ENCODE results near the gene MRFAP1L1.
A peak's percentile ranks its signal among the peaks of the same experiment; 100 is the strongest.

The MRFAP1L1 gene

DNA sequence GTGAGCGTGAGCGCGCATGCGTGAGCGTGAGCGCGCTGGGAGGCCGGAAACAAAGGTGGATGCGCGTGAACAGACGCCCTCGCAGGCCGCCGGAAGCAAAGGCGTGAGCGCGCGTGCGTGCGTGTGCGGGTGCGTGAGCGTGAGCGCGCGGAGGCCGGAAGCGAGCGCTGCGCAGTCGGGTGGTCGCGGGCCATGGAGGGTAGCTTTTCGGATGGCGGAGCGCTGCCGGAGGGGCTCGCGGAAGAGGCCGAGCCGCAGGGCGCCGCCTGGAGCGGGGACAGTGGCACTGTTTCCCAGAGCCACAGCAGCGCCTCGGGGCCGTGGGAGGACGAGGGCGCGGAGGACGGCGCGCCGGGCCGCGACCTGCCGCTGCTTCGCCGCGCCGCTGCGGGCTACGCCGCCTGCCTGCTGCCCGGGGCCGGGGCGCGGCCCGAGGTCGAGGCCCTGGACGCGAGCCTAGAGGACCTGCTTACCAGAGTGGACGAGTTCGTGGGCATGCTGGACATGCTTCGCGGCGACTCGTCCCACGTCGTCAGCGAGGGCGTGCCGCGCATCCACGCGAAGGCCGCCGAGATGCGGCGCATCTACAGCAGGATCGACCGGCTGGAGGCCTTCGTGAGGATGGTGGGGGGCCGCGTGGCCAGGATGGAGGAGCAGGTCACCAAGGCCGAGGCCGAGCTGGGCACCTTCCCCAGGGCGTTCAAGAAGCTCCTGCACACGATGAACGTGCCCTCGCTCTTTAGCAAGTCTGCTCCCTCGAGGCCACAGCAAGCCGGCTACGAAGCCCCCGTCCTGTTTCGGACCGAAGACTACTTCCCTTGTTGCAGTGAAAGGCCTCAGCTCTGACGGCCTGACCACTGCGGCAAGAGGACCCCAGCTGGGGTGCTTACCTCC is 6.6 kb upstream of the MRFAP1L1 start, which contains the start of gene BLOC1S4:
Gene BLOC1S4 (plus strand): TSS at position 157 of the 894 bp plus-strand sequence. CDS start 36 bp downstream, at position 193.
- H3K27me3 ChIP-seq (ENCODE audit: low read depth, low read length), result no peaks in the 10 kb centered on the region
- H3K9me3 ChIP-seq (ENCODE audit: insufficient read depth, low read length), result no peaks in the 10 kb centered on the region
- H3K4me2 ChIP-seq (ENCODE audit: low read length), result peak within 1 kb of the TSS; percentile 95
- peak within 1 kb of the TSS; percentile 98 for H2AFZ ChIP-seq (ENCODE audit: low read depth, low read length)
- peak within 1 kb of the TSS; percentile 77 for H3K9ac ChIP-seq (ENCODE audit: low read length)
- H3K27ac ChIP-seq (ENCODE audit: low read length), result peak within 1 kb of the TSS; percentile 22; the same call in 1 of the 2 replicates
- H3K36me3 ChIP-seq (replicated peaks; ENCODE audit: low read depth, low read length), result no peaks in the 10 kb centered on the region
- H3K4me3 ChIP-seq (ENCODE audit: low read length), result peak within 1 kb of the TSS; percentile 92
- TF ChIP-seq, protein P1, sequence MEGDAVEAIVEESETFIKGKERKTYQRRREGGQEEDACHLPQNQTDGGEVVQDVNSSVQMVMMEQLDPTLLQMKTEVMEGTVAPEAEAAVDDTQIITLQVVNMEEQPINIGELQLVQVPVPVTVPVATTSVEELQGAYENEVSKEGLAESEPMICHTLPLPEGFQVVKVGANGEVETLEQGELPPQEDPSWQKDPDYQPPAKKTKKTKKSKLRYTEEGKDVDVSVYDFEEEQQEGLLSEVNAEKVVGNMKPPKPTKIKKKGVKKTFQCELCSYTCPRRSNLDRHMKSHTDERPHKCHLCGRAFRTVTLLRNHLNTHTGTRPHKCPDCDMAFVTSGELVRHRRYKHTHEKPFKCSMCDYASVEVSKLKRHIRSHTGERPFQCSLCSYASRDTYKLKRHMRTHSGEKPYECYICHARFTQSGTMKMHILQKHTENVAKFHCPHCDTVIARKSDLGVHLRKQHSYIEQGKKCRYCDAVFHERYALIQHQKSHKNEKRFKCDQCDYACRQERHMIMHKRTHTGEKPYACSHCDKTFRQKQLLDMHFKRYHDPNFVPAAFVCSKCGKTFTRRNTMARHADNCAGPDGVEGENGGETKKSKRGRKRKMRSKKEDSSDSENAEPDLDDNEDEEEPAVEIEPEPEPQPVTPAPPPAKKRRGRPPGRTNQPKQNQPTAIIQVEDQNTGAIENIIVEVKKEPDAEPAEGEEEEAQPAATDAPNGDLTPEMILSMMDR (IDR thresholded peaks at IDR 0.05; ENCODE audit: low read depth, low read length), result no peak
- TF ChIP-seq EZH2phosphoT487 (IDR thresholded peaks at IDR 0.05; ENCODE audit: low read depth), result no peak
- peaks cover 25% of the 10 kb centered on the region for H3K4me1 ChIP-seq (ENCODE audit: low read length)
- H3K79me2 ChIP-seq (ENCODE audit: low read length), result peaks cover 25% of the 10 kb centered on the region
- 0 out of 2 replicates have a peak, but pooled peaks cover 5% of the 10 kb centered on the region for H4K20me1 ChIP-seq (ENCODE audit: insufficient read depth, low read length)

GRCh38 chr4:6715704-6716017 is 6.0 kb upstream of the MRFAP1L1 start:
- H3K27me3 ChIP-seq (ENCODE audit: low read depth, low read length), result no peaks in the 10 kb centered on the region
- H3K36me3 ChIP-seq (replicated peaks; ENCODE audit: low read depth, low read length), result no peaks in the 10 kb centered on the region
- H3K79me2 ChIP-seq (ENCODE audit: low read length), result peaks cover 25% of the 10 kb centered on the region
- no peak for TF ChIP-seq EZH2phosphoT487 (IDR thresholded peaks at IDR 0.05; ENCODE audit: low read depth)
- TF ChIP-seq, protein P1 (IDR thresholded peaks at IDR 0.05; ENCODE audit: low read depth, low read length), result no peak
- H3K27ac ChIP-seq (ENCODE audit: low read length), result no peak overlapping the region
- no peaks in the 10 kb centered on the region for H3K9me3 ChIP-seq (ENCODE audit: insufficient read depth, low read length)
- H3K4me1 ChIP-seq (ENCODE audit: low read length), result peaks cover 31% of the 10 kb centered on the region
- peak overlapping the region; percentile 52 for H3K9ac ChIP-seq (ENCODE audit: low read length)
- H3K4me2 ChIP-seq (ENCODE audit: low read length), result peak overlapping the region; percentile 87
- peak overlapping the region; percentile 92 for H3K4me3 ChIP-seq (ENCODE audit: low read length)
- H4K20me1 ChIP-seq (ENCODE audit: insufficient read depth, low read length), result 0 out of 2 replicates have a peak, but pooled peaks cover 5% of the 10 kb centered on the region
- H2AFZ ChIP-seq (ENCODE audit: low read depth, low read length), result peak overlapping the region; percentile 98

DNA sequence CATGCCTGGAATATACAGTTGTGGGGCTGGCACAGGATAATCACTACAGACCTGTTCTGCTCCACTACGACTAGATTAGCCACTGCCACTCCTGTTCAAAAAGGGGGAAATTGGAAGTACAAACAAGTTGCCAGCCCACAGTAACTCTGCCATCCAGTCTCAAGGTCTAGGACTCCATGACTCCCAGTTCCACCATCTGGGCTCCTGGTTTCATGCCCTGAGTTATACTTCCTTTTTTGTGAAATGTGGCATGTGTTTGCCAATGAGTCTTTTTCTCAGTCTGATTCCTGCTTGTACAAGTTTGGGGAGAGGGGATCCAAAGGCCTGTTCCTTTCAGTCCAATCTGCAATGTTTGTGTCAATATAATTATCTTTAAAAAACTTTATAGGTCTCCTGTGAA is 5.3 kb upstream of the MRFAP1L1 start:
- TF ChIP-seq, protein P1 (IDR thresholded peaks at IDR 0.05; ENCODE audit: low read depth, low read length), result no peak
- TF ChIP-seq EZH2phosphoT487 (IDR thresholded peaks at IDR 0.05; ENCODE audit: low read depth), result no peak
- Histone ChIP-seq H3K27me3 (ENCODE audit: low read depth, low read length) (no peaks in the 10 kb centered on the region), H3K4me1 (ENCODE audit: low read length) (peaks cover 29% of the 10 kb centered on the region), H3K36me3 (replicated peaks; ENCODE audit: low read depth, low read length) (no peaks in the 10 kb centered on the region), H3K27ac (ENCODE audit: low read length) (no peak overlapping the region), H3K4me3 (ENCODE audit: low read length) (no peak overlapping the region), H3K4me2 (ENCODE audit: low read length) (no peak overlapping the region; the same call in 1 of the 2 replicates), H2AFZ (ENCODE audit: low read depth, low read length) (peak overlapping the region; percentile 98; the same call in 1 of the 2 replicates), H3K9ac (ENCODE audit: low read length) (no peak overlapping the region), H4K20me1 (ENCODE audit: insufficient read depth, low read length) (0 out of 2 replicates have a peak, but pooled peaks cover 5% of the 10 kb centered on the region), H3K9me3 (ENCODE audit: insufficient read depth, low read length) (no peaks in the 10 kb centered on the region), H3K79me2 (ENCODE audit: low read length) (peaks cover 25% of the 10 kb centered on the region)

DNA sequence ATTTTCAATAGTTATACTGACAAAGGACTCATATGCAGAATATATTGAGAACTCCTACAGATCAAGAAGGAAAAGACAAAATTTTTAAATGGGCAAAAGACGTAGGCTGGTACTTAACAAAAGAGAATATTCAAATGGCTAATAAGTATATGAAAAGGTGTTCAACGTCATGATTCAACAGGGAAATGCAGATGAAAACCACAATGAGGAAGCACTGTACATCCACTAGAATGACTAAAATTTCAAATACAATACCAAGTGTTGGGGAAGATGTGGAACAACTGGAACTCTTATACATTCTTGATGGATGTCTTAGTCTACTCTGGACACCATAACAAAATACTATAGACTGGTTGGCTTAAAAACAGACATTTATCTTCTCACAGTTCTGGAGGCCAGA is 1.3 kb upstream of the MRFAP1L1 start:
- Histone ChIP-seq H3K4me2 (ENCODE audit: low read length) (peak overlapping the region; percentile 85), H3K36me3 (replicated peaks; ENCODE audit: low read depth, low read length) (peaks cover 25% of the 10 kb centered on the region), H3K4me3 (ENCODE audit: low read length) (no peak overlapping the region; the same call in 1 of the 2 replicates), H3K9me3 (ENCODE audit: insufficient read depth, low read length) (no peaks in the 10 kb centered on the region), H3K4me1 (ENCODE audit: low read length) (peaks cover 33% of the 10 kb centered on the region), H3K27ac (ENCODE audit: low read length) (no peak overlapping the region), H3K9ac (ENCODE audit: low read length) (no peak overlapping the region), H3K79me2 (ENCODE audit: low read length) (peaks cover 39% of the 10 kb centered on the region), H2AFZ (ENCODE audit: low read depth, low read length) (no peak overlapping the region), H4K20me1 (ENCODE audit: insufficient read depth, low read length) (no peaks in the 10 kb centered on the region), H3K27me3 (ENCODE audit: low read depth, low read length) (no peaks in the 10 kb centered on the region)
- TF ChIP-seq, protein P1 (IDR thresholded peaks at IDR 0.05; ENCODE audit: low read depth, low read length), result no peak
- TF ChIP-seq EZH2phosphoT487 (IDR thresholded peaks at IDR 0.05; ENCODE audit: low read depth), result no peak

All from OCI-LY3 (cell line).